Measurements from ENCODE around the gene PATJ. TPM values are rescaled to one million over a fixed set of nuclear protein-coding genes. Genes with fewer than 3 reads are reported as not detected.

The PATJ gene
- total RNA-seq, 1 experiment from 2014 or later: 47.3 TPM

GRCh38 chr1:62109124-62109523 is 366.8 kb downstream of the PATJ start:
- H2AFZ ChIP-seq (ENCODE audit: low read length): no peak overlapping the region
- no peak overlapping the region for H3K27ac ChIP-seq (ENCODE audit: insufficient read length, low read depth, low read length)
- H3K4ac ChIP-seq (ENCODE audit: low read depth, low read length): no peak overlapping the region
- H3K23ac ChIP-seq (ENCODE audit: insufficient read length, low read depth, low read length): no peak overlapping the region
- no peak for DNase-seq
- no peak overlapping the region for H3K27ac Mint-ChIP-seq
- H3K79me1 ChIP-seq (ENCODE audit: insufficient read depth, low read depth, low read length, poor library complexity, severe bottlenecking): no peaks in the 10 kb centered on the region
- H3K4me1 Mint-ChIP-seq: peaks cover 0 to 3% of the 10 kb centered on the region in 2 experiments; a peak in 3 of 4 replicates
- no peak for TF ChIP-seq CTCF (conservative IDR thresholded peaks at IDR 0.05)
- H3K27me3 ChIP-seq (ENCODE audit: insufficient read depth, low read length): no peaks in the 10 kb centered on the region
- H3K4me2 ChIP-seq (ENCODE audit: insufficient read depth, insufficient read length, low read length): no peak overlapping the region
- no peaks in the 10 kb centered on the region for H3K9me3 Mint-ChIP-seq
- peaks cover 0 to 3% (median 2%) of the 10 kb centered on the region in 3 experiments; a peak in 3 of 7 replicates for H3K36me3 Mint-ChIP-seq (ENCODE audit: insufficient read depth in 1 of 3, low read depth in 3 of 3)
- H4K8ac ChIP-seq (replicated peaks; ENCODE audit: insufficient read length, low read depth, low read length): no peak overlapping the region
- H2BK12ac ChIP-seq (ENCODE audit: insufficient read length, low read depth, low read length): no peak overlapping the region
- H3K79me2 ChIP-seq (ENCODE audit: insufficient read depth, low read length): no peaks in the 10 kb centered on the region
- no peaks in the 10 kb centered on the region for H3K23me2 ChIP-seq (ENCODE audit: insufficient read length, low read depth, low read length, poor library complexity, severe bottlenecking)
- H3K27me3 Mint-ChIP-seq (ENCODE audit: low read depth): no peaks in the 10 kb centered on the region
- H2BK120ac ChIP-seq (ENCODE audit: low read depth, low read length, poor library complexity, severe bottlenecking): no peak overlapping the region
- no peak overlapping the region for H4K91ac ChIP-seq (ENCODE audit: insufficient read length, low read depth, low read length)
- no peak overlapping the region for H3K56ac ChIP-seq (ENCODE audit: insufficient read length, low read depth, low read length)
- no peak overlapping the region for H2AK5ac ChIP-seq (ENCODE audit: insufficient read length, low read length)
- H3T11ph ChIP-seq (ENCODE audit: low read length): no peak overlapping the region
- no peaks in the 10 kb centered on the region for H3K9me3 ChIP-seq (ENCODE audit: control insufficient read depth, low read depth, low read length)
- H3K4me3 Mint-ChIP-seq: no peak overlapping the region
- H3K4me1 ChIP-seq (ENCODE audit: insufficient read depth, low read length): no peaks in the 10 kb centered on the region
- no peak overlapping the region for H2BK20ac ChIP-seq (ENCODE audit: low read depth, low read length, poor library complexity, severe bottlenecking)
- no peak overlapping the region for H3K18ac ChIP-seq (ENCODE audit: insufficient read length, low read depth, low read length)
- no peak overlapping the region for H2BK15ac ChIP-seq (ENCODE audit: low read depth, low read length)
- H3K14ac ChIP-seq (ENCODE audit: insufficient read depth, low read length): no peak overlapping the region
- H4K5ac ChIP-seq (ENCODE audit: insufficient read length, low read depth, low read length): no peak overlapping the region
- H2BK5ac ChIP-seq (ENCODE audit: insufficient read length, low read length): no peak overlapping the region
- WGBS (ENCODE audit: extremely low coverage, insufficient read length, low lambda C conversion rate): no CpG with 5 or more reads among the region's 5 CpGs
- no peak overlapping the region for H3K9ac ChIP-seq (ENCODE audit: extremely low read depth, insufficient read length, low read length)
- H4K20me1 ChIP-seq (ENCODE audit: control insufficient read depth, insufficient read depth, insufficient read length): no peaks in the 10 kb centered on the region

All from H9 (cell line).